Natural killer cell (primary cell): ENCODE data around the gene NECTIN2. TPM values are rescaled to one million over a fixed set of nuclear protein-coding genes. Genes with fewer than 3 reads are reported as not detected.
A peak's percentile ranks its signal among the peaks of the same experiment; 100 is the strongest.
"Not testable (repeated sequence)": the region's sequence is repeated elsewhere in the genome, so short reads cannot be mapped to it uniquely, and the experiment has no call there.

Experiments used
- ATAC-seq, 3 donors: fragments of 150-1000 bp in 2 of 3; fragments of 200-7000 bp in 1 of 3; cut with Tn5 transposase; 1 replicate in 1 of 3; 2 replicates in 2 of 3; pipeline ENCODE4 v1.10.0; 2021; ENCODE audit warnings: mild to moderate bottlenecking in 2 of 3, moderate library complexity in 2 of 3
- DNase-seq, 2 donors: peaks; one replicate each; pipeline versions ENCODE4 v3.0.0 to v3.0.0-alpha.2; 2013 to 2021; ENCODE audit warnings: mixed read lengths in 1 of 2
- H3K27ac ChIP-seq: one replicate; pipeline ENCODE4 v1.5.1; 2013; ENCODE audit warnings: mild to moderate bottlenecking, low read length
- H3K27me3 ChIP-seq: one replicate; pipeline ENCODE4 v1.6.1; 2013; ENCODE audit warnings: low read length; ENCODE audit not compliant: control insufficient read depth, insufficient read depth
- H3K36me3 ChIP-seq: one replicate; pipeline ENCODE4 v1.6.1; 2013; ENCODE audit warnings: low read length; ENCODE audit not compliant: control insufficient read depth, insufficient read depth
- H3K4me1 ChIP-seq: one replicate; pipeline ENCODE4 v1.6.1; 2013; ENCODE audit warnings: low read length; ENCODE audit not compliant: control insufficient read depth, insufficient read depth
- H3K4me3 ChIP-seq: one replicate; pipeline ENCODE4 v1.5.1; 2013; ENCODE audit warnings: low read length
- H3K9me3 ChIP-seq: one replicate; pipeline ENCODE4 v1.6.1; 2013; ENCODE audit warnings: low read length; ENCODE audit not compliant: control insufficient read depth, insufficient read depth
- H3K27ac Mint-ChIP-seq, 2 donors: one replicate each; pipeline ENCODE4 v1.8.0; 2022; ENCODE audit warnings: mild to moderate bottlenecking in 2 of 2, mixed read lengths in 2 of 2, moderate library complexity in 1 of 2
- H3K27me3 Mint-ChIP-seq, 2 donors: one replicate each; pipeline ENCODE4 v1.8.0; 2022; ENCODE audit warnings: low read depth in 2 of 2, mixed read lengths in 2 of 2
- H3K36me3 Mint-ChIP-seq: one replicate; pipeline ENCODE4 v1.8.0; 2022; ENCODE audit warnings: mixed read lengths
- H3K4me1 Mint-ChIP-seq, 2 donors: one replicate each; pipeline ENCODE4 v1.8.0; 2022; ENCODE audit warnings: mixed read lengths in 2 of 2
- H3K4me3 Mint-ChIP-seq: one replicate; pipeline ENCODE4 v1.8.0; 2022; ENCODE audit warnings: mild to moderate bottlenecking, moderate library complexity, mixed read lengths
- H3K9me3 Mint-ChIP-seq, 2 donors: one replicate each; pipeline ENCODE4 v1.8.0; 2022; ENCODE audit warnings: mixed read lengths in 2 of 2
- CTCF ChIP-seq: fragments of 200-600 bp; IDR thresholded peaks from one replicate; pipeline ENCODE4 v1.8.0; 2022; ENCODE audit warnings: antibody characterized with exemption
- WGBS: methylation state at CpG from one replicate; pipeline ENCODE4 v1.1.7; 2013; ENCODE audit warnings: missing lambda C conversion rate; ENCODE audit not compliant: insufficient coverage; 5-methylcytosine and 5-hydroxymethylcytosine counted together
- intact Hi-C: fragments of 100-400 bp; cut with micrococcal nuclease; formaldehyde crosslinking; loops from one replicate; pipeline ENCODE4 v1.14.2; 2022
- total RNA-seq, 4 donors: library from RNA; stranded (reverse); fragments of 120-200 nt in 1 of 4; gene quantifications; one replicate each; pipeline versions ENCODE4 v1.2.3 to v1.2.4, GENCODE V29; 2013 to 2022

The NECTIN2 gene
- total RNA-seq, 3 donors from 2014 or later (not counting 1 experiment from before 2014, with no cell fraction given): 1.6 to 10.3 (median 2.7) TPM

- H3K4me1 Mint-ChIP-seq: peaks cover 7 to 11% of the 10 kb centered on the region in 2 donors
- H3K27me3 Mint-ChIP-seq: peaks cover 0 to 3% of the 10 kb centered on the region in 2 donors
- ATAC-seq: no peak
- no peak for TF ChIP-seq CTCF
- no peak overlapping the region for H3K27ac ChIP-seq
- H3K9me3 ChIP-seq: no peaks in the 10 kb centered on the region
- H3K27ac Mint-ChIP-seq: no peak overlapping the region
- no peak overlapping the region for H3K4me3 Mint-ChIP-seq
- no peak overlapping the region for H3K4me3 ChIP-seq
- H3K9me3 Mint-ChIP-seq: no peaks in the 10 kb centered on the region
- no peaks in the 10 kb centered on the region for H3K36me3 ChIP-seq
- intact Hi-C loops: no loop called here
- 94% methylated on average over 6 of the region's 6 CpGs for WGBS
- H3K36me3 Mint-ChIP-seq: no peaks in the 10 kb centered on the region
- H3K27me3 ChIP-seq: no peaks in the 10 kb centered on the region
- DNase-seq: no peak
- peaks cover 8% of the 10 kb centered on the region for H3K4me1 ChIP-seq
Measured at GRCh38 chr19:44886141-44886540, 40.0 kb downstream of the NECTIN2 start.

GRCh38 chr19:44887648-44888047, 41.6 kb downstream of the NECTIN2 start:
- ATAC-seq (no peak), DNase-seq (no peak)
- no peak overlapping the region for H3K27ac Mint-ChIP-seq
- 96% methylated on average over 4 of the region's 4 CpGs for WGBS
- Histone ChIP-seq H3K27ac (no peak overlapping the region), H3K36me3 (no peaks in the 10 kb centered on the region), H3K9me3 (no peaks in the 10 kb centered on the region), H3K27me3 (no peaks in the 10 kb centered on the region), H3K4me1 (peaks cover 20% of the 10 kb centered on the region), H3K4me3 (no peak overlapping the region)
- peak overlapping the region; percentile 23 for H3K4me3 Mint-ChIP-seq
- H3K36me3 Mint-ChIP-seq: no peaks in the 10 kb centered on the region
- TF ChIP-seq CTCF: no peak
- H3K9me3 Mint-ChIP-seq: no peaks in the 10 kb centered on the region
- H3K27me3 Mint-ChIP-seq: no peaks in the 10 kb centered on the region
- H3K4me1 Mint-ChIP-seq: peaks cover 20 to 24% of the 10 kb centered on the region in 2 donors
- intact Hi-C loops: no loop called here

GRCh38 chr19:44888335-44888734, 42.2 kb downstream of the NECTIN2 start:
- H3K4me3 Mint-ChIP-seq, H3K27me3 Mint-ChIP-seq, ATAC-seq, DNase-seq, H3K9me3 Mint-ChIP-seq, H3K27ac ChIP-seq, H3K27ac Mint-ChIP-seq, H3K9me3 ChIP-seq, H3K4me3 ChIP-seq, intact Hi-C loops, H3K36me3 ChIP-seq, H3K36me3 Mint-ChIP-seq, H3K27me3 ChIP-seq: not testable (repeated sequence)
- H3K4me1 Mint-ChIP-seq: peaks cover 25 to 30% of the 10 kb centered on the region in 2 donors
- H3K4me1 ChIP-seq: peaks cover 21% of the 10 kb centered on the region
- 98% methylated on average over 4 of the region's 5 CpGs for WGBS

- peaks cover 15% of the 10 kb centered on the region for H3K36me3 ChIP-seq
- Mint-ChIP-seq H3K9me3 (no peaks in the 10 kb centered on the region), H3K36me3 (no peaks in the 10 kb centered on the region), H3K27ac (peak overlapping the region; percentile 88 to 91), H3K4me1 (peaks cover 25 to 30% of the 10 kb centered on the region in 2 donors), H3K4me3 (peak overlapping the region; percentile 88), H3K27me3 (no peaks in the 10 kb centered on the region)
- intact Hi-C loops: loop anchor here (1.0 kb wide), 2 partner anchors 64 to 288 kb away; partner anchors contain the start of genes BLOC1S3 and TRAPPC6A
- H3K4me3 ChIP-seq: peak overlapping the region; percentile 72
- no peaks in the 10 kb centered on the region for H3K27me3 ChIP-seq
- H3K4me1 ChIP-seq: peaks cover 21% of the 10 kb centered on the region
- H3K9me3 ChIP-seq: no peaks in the 10 kb centered on the region
- peak in 1 of 2 donors; percentile 28 for DNase-seq
- H3K27ac ChIP-seq: peak overlapping the region; percentile 98
- 63% methylated on average over 17 of the region's 17 CpGs for WGBS
- TF ChIP-seq CTCF: no peak
- ATAC-seq: no peak
Measured at GRCh38 chr19:44889830-44890365, 43.8 kb downstream of the NECTIN2 start.
